HUES48 (cell line): ENCODE measurements around the gene DPM3.
"Not testable (repeated sequence)": the region's sequence is repeated elsewhere in the genome, so short reads cannot be mapped to it uniquely, and the experiment has no call there.

Source experiments
- H3K27ac ChIP-seq: one replicate; pipeline ENCODE4 v1.7.0; 2013; ENCODE audit warnings: low read depth, low read length, inconsistent platforms
- H3K27me3 ChIP-seq: 2 replicates; pipeline ENCODE4 v1.6.1; 2013; ENCODE audit warnings: mild to moderate bottlenecking, low read length; ENCODE audit not compliant: control insufficient read depth, insufficient read depth
- H3K36me3 ChIP-seq: 2 replicates; pipeline ENCODE4 v1.6.1; 2013; ENCODE audit warnings: low read length; ENCODE audit not compliant: control insufficient read depth, insufficient read depth
- H3K4me1 ChIP-seq: 2 replicates; pipeline ENCODE4 v1.6.1; 2013; ENCODE audit warnings: mild to moderate bottlenecking, low read length; ENCODE audit not compliant: control insufficient read depth, insufficient read depth
- H3K4me3 ChIP-seq: 2 replicates; pipeline ENCODE4 v1.5.1; 2013; ENCODE audit warnings: mild to moderate bottlenecking, low read depth, low read length
- H3K9ac ChIP-seq: 2 replicates; pipeline ENCODE4 v1.6.1; 2013; ENCODE audit warnings: mild to moderate bottlenecking, low read depth, low read length, moderate library complexity
- H3K9me3 ChIP-seq: 2 replicates; pipeline ENCODE4 v1.6.1; 2013; ENCODE audit warnings: low read length; ENCODE audit not compliant: control insufficient read depth, insufficient read depth

DPM3 gene

GRCh38 chr1:155174324-155175280 lies 34.3 kb upstream of the DPM3 start:
- Histone ChIP-seq H3K9me3 (no peaks in the 10 kb centered on the region), H3K27me3 (no peaks in the 10 kb centered on the region), H3K4me3 (peak overlapping the region; percentile 83), H3K9ac (no peak overlapping the region), H3K4me1 (peaks cover 6% of the 10 kb centered on the region), H3K36me3 (peaks cover 42% of the 10 kb centered on the region), H3K27ac (peak overlapping the region; percentile 87)

GRCh38 chr1:155173478-155174323 lies 33.4 kb upstream of the DPM3 start, which contains the start of gene TRIM46:
Gene TRIM46, plus strand, starts transcription at chr1:155173849. Its CDS starts 118 bp downstream, at chr1:155173967.
- peaks cover 41% of the 10 kb centered on the region for H3K36me3 ChIP-seq
- H3K27me3 ChIP-seq = no peaks in the 10 kb centered on the region
- no peaks in the 10 kb centered on the region for H3K9me3 ChIP-seq
- peaks cover 6% of the 10 kb centered on the region for H3K4me1 ChIP-seq
- peak within 1 kb of the TSS; percentile 87 for H3K27ac ChIP-seq
- peak within 1 kb of the TSS; percentile 83 for H3K4me3 ChIP-seq
- H3K9ac ChIP-seq = peak within 1 kb of the TSS; percentile 55

GRCh38 chr1:155172732-155173477 lies 32.6 kb upstream of the DPM3 start, which contains the start of gene KRTCAP2:
Gene KRTCAP2, minus strand, starts transcription at chr1:155173304. Its CDS starts 80 bp downstream, at chr1:155173224.
- Histone ChIP-seq H3K4me3 (peak within 1 kb of the TSS; percentile 83), H3K27ac (peak within 1 kb of the TSS; percentile 87), H3K9ac (peak within 1 kb of the TSS; percentile 55), H3K27me3 (no peaks in the 10 kb centered on the region), H3K9me3 (no peaks in the 10 kb centered on the region), H3K36me3 (peaks cover 34% of the 10 kb centered on the region), H3K4me1 (peaks cover 6% of the 10 kb centered on the region)

GRCh38 chr1:155171836-155172731 lies 31.8 kb upstream of the DPM3 start:
- peaks cover 8% of the 10 kb centered on the region for H3K4me1 ChIP-seq
- H3K36me3 ChIP-seq = peaks cover 26% of the 10 kb centered on the region
- H3K27ac ChIP-seq = peak overlapping the region; percentile 87
- no peaks in the 10 kb centered on the region for H3K27me3 ChIP-seq
- no peaks in the 10 kb centered on the region for H3K9me3 ChIP-seq
- H3K4me3 ChIP-seq = peak overlapping the region; percentile 83
- peak overlapping the region; percentile 55 for H3K9ac ChIP-seq

GRCh38 chr1:155170806-155171205 lies 30.5 kb upstream of the DPM3 start:
- H3K4me1 ChIP-seq = peaks cover 18% of the 10 kb centered on the region
- no peaks in the 10 kb centered on the region for H3K27me3 ChIP-seq
- no peaks in the 10 kb centered on the region for H3K9me3 ChIP-seq
- peaks cover 18% of the 10 kb centered on the region for H3K36me3 ChIP-seq
- no peak overlapping the region for H3K9ac ChIP-seq
- H3K4me3 ChIP-seq = no peak overlapping the region
- H3K27ac ChIP-seq = no peak overlapping the region

- Histone ChIP-seq H3K4me3 (no peak overlapping the region), H3K27me3 (no peaks in the 10 kb centered on the region), H3K36me3 (peaks cover 18% of the 10 kb centered on the region), H3K4me1 (peaks cover 20% of the 10 kb centered on the region), H3K27ac (no peak overlapping the region), H3K9ac (no peak overlapping the region), H3K9me3 (no peaks in the 10 kb centered on the region)
Measured at GRCh38 chr1:155170101-155170785, 29.9 kb upstream of the DPM3 start.

GRCh38 chr1:155169541-155169940 lies 29.2 kb upstream of the DPM3 start:
- Histone ChIP-seq H3K4me3 (no peak overlapping the region), H3K9me3 (no peaks in the 10 kb centered on the region), H3K4me1 (peaks cover 20% of the 10 kb centered on the region), H3K27ac (no peak overlapping the region), H3K27me3 (no peaks in the 10 kb centered on the region), H3K36me3 (peaks cover 18% of the 10 kb centered on the region), H3K9ac (no peak overlapping the region)

GRCh38 chr1:155168456-155169210 lies 28.3 kb upstream of the DPM3 start:
- peaks cover 18% of the 10 kb centered on the region for H3K36me3 ChIP-seq
- H3K27me3 ChIP-seq = no peaks in the 10 kb centered on the region
- H3K4me1 ChIP-seq = peaks cover 20% of the 10 kb centered on the region
- H3K9ac ChIP-seq = no peak overlapping the region
- no peaks in the 10 kb centered on the region for H3K9me3 ChIP-seq
- no peak overlapping the region for H3K4me3 ChIP-seq
- no peak overlapping the region for H3K27ac ChIP-seq

- H3K27me3 ChIP-seq, H3K9ac ChIP-seq, H3K9me3 ChIP-seq, H3K4me3 ChIP-seq, H3K27ac ChIP-seq: not testable (repeated sequence)
- Histone ChIP-seq H3K36me3 (peaks cover 18% of the 10 kb centered on the region), H3K4me1 (peaks cover 20% of the 10 kb centered on the region)
Measured at GRCh38 chr1:155168105-155168445, 27.7 kb upstream of the DPM3 start.
